Smooth muscle cell (in vitro differentiated cells): ENCODE data around the gene TGFBR3L. TPM values are rescaled to one million over a fixed set of nuclear protein-coding genes. Genes with fewer than 3 reads are reported as not detected.
A peak's percentile ranks its signal among the peaks of the same experiment; 100 is the strongest.

ENCODE experiments used
- DNase-seq: peaks from one replicate; lab custom pipeline; 2025; ENCODE audit not compliant: unreplicated experiment; lab: John Stamatoyannopoulos, UW
- H2AFZ ChIP-seq: fragments of 200-600 bp; sonication (generic); 2 replicates; pipeline ENCODE4 v1.6.0; 2016; ENCODE audit warnings: antibody characterized with exemption, low read depth, mild to moderate bottlenecking
- H3F3A ChIP-seq: fragments of 200-600 bp; sonication (generic); 2 replicates; pipeline ENCODE4 v1.6.0; 2017; ENCODE audit warnings: antibody characterized with exemption, low read depth
- H3K27ac ChIP-seq: fragments of 200-600 bp; sonication (generic); 2 replicates; pipeline ENCODE4 v1.5.1; 2016; ENCODE audit warnings: low read depth, mild to moderate bottlenecking
- H3K27me3 ChIP-seq: fragments of 200-600 bp; sonication (generic); 2 replicates; pipeline ENCODE4 v1.6.1; 2016; ENCODE audit warnings: low read depth, mild to moderate bottlenecking
- H3K36me3 ChIP-seq: fragments of 200-600 bp; sonication (generic); 2 replicates; pipeline ENCODE4 v1.5.1; 2016; ENCODE audit warnings: low read depth
- H3K4me1 ChIP-seq: fragments of 200-600 bp; sonication (generic); 2 replicates; pipeline ENCODE4 v1.5.1; 2016; ENCODE audit warnings: low read depth
- H3K4me2 ChIP-seq: fragments of 200-600 bp; sonication (generic); 2 replicates; pipeline ENCODE4 v1.6.0; 2016; ENCODE audit warnings: mild to moderate bottlenecking
- H3K4me3 ChIP-seq: fragments of 200-600 bp; sonication (generic); 2 replicates; pipeline ENCODE4 v1.5.1; 2016; ENCODE audit warnings: mild to moderate bottlenecking
- H3K79me2 ChIP-seq: fragments of 200-600 bp; sonication (generic); 2 replicates; pipeline ENCODE4 v1.6.0; 2016; ENCODE audit warnings: low read depth, mild to moderate bottlenecking
- H3K9ac ChIP-seq: fragments of 200-600 bp; sonication (generic); 2 replicates; pipeline ENCODE4 v1.6.0; 2016; ENCODE audit warnings: low read depth
- H3K9me3 ChIP-seq: fragments of 200-600 bp; sonication (generic); replicated peaks from 2 replicates; pipeline ENCODE4 v1.5.1; 2016; ENCODE audit warnings: low read depth
- H4K20me1 ChIP-seq: fragments of 200-600 bp; sonication (generic); 2 replicates; pipeline ENCODE4 v1.6.0; 2016; ENCODE audit warnings: low read depth
- WGBS: methylation state at CpG from one replicate; pipeline ENCODE4 v1.1.7; 2016; ENCODE audit warnings: low lambda C conversion rate; 5-methylcytosine and 5-hydroxymethylcytosine counted together
- polyA plus RNA-seq: library from polyadenylated mRNA; unstranded; fragments of >200 nt; fragmentation: Nextera tagmentation; extraction: Ambion mirVana; gene quantifications from 2 replicates; pipeline ENCODE4 v1.2.1, GENCODE V29; 2016
- total RNA-seq: library from RNA; depleted of rRNA; stranded (reverse); fragments of >200 nt; gene quantifications from 2 replicates; pipeline ENCODE4 v1.2.3, GENCODE V29; 2014
- TF ChIP-seq, protein P1 (sequence below): fragments of 200-600 bp; sonication (generic); IDR thresholded peaks from 2 replicates; pipeline ENCODE4 v1.5.1; 2017; ENCODE audit warnings: borderline replicate concordance, mild to moderate bottlenecking, antibody characterized with exemption; ENCODE audit not compliant: insufficient read depth, poor library complexity, severe bottlenecking

Gene TGFBR3L
- total and polyA plus RNA-seq, 2 experiments from 2014 or later = 20.7 to 46.6 TPM

DNA sequence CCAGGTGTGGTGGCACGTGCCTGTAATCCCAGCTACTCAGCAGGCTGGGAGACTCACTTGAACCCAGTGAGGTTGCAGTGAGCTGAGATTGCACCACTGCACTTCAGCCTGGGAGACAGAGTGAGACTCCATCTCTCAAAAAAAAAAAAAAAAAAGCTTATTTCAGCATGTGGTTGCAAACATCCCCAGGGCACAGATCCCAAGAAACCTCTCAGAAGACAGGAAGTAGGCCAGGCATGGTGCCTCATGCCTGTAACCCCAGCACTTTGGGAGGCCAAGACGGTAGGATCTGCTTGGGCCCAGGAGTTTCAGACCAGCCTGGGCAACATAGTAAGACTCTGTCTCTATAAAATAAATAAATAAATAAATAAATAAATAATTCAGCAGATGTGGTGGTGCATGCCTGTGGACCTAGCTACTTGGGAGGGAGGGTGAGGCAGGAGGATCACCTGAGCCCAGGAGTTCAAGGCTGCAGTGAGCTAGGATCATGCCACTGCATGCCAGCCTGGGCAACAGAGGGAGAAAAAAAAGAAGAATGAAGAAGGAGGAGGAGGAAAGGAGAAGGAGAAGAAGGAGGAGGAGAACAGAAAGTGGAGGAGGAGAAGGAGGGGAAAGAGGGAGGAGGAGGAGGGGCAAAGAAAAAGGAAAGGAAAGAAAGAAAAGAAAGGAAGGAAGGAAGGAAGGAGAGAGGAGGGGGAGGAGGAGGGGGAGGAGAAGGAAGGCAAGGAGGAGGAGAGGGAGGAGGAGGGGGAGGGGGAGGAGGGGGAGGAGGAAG is 30.6 kb upstream of the TGFBR3L start:
- Histone ChIP-seq H3K27ac (no peak overlapping the region), H3K9me3 (no peaks in the 10 kb centered on the region), H3K27me3 (no peaks in the 10 kb centered on the region), H3F3A (no peaks in the 10 kb centered on the region), H3K36me3 (no peaks in the 10 kb centered on the region), H3K4me2 (no peak overlapping the region), H3K4me3 (no peak overlapping the region), H3K9ac (no peak overlapping the region), H3K4me1 (no peaks in the 10 kb centered on the region), H2AFZ (no peak overlapping the region), H3K79me2 (no peaks in the 10 kb centered on the region), H4K20me1 (no peaks in the 10 kb centered on the region)
- TF ChIP-seq, protein P1, sequence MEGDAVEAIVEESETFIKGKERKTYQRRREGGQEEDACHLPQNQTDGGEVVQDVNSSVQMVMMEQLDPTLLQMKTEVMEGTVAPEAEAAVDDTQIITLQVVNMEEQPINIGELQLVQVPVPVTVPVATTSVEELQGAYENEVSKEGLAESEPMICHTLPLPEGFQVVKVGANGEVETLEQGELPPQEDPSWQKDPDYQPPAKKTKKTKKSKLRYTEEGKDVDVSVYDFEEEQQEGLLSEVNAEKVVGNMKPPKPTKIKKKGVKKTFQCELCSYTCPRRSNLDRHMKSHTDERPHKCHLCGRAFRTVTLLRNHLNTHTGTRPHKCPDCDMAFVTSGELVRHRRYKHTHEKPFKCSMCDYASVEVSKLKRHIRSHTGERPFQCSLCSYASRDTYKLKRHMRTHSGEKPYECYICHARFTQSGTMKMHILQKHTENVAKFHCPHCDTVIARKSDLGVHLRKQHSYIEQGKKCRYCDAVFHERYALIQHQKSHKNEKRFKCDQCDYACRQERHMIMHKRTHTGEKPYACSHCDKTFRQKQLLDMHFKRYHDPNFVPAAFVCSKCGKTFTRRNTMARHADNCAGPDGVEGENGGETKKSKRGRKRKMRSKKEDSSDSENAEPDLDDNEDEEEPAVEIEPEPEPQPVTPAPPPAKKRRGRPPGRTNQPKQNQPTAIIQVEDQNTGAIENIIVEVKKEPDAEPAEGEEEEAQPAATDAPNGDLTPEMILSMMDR = no peak
- 68% methylated on average over 2 of the region's 2 CpGs for WGBS
- DNase-seq = no peak

DNA sequence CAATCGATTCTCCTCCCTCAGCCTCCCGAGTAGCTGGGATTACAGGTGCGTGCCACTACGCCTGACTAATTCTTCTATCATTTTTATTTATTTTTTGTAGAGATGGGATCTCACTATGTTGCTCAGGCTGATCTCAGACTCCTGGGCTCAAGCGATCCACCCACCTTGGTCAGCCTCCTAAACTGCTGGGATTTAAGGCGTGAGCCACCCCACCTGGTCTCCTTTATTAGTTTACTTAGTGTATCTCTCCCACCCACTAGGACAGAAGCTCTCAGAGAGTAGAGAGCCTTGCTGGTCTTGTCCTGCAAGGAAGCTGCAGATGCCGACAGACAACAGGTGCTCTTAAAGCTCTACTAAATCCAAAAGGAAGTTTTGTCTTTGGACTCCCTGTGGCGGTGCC is 28.8 kb upstream of the TGFBR3L start:
- H3K4me3 ChIP-seq = no peak overlapping the region
- no peaks in the 10 kb centered on the region for H3K9me3 ChIP-seq
- H3K4me2 ChIP-seq = no peak overlapping the region
- no peak overlapping the region for H3K9ac ChIP-seq
- no peaks in the 10 kb centered on the region for H3F3A ChIP-seq
- H2AFZ ChIP-seq = no peak overlapping the region
- 91% methylated on average over 8 of the region's 8 CpGs for WGBS
- H3K79me2 ChIP-seq = no peaks in the 10 kb centered on the region
- H3K27me3 ChIP-seq = no peaks in the 10 kb centered on the region
- H3K36me3 ChIP-seq = no peaks in the 10 kb centered on the region
- TF ChIP-seq, protein P1 = no peak
- no peak for DNase-seq
- no peak overlapping the region for H3K27ac ChIP-seq
- H4K20me1 ChIP-seq = no peaks in the 10 kb centered on the region
- no peaks in the 10 kb centered on the region for H3K4me1 ChIP-seq

DNA sequence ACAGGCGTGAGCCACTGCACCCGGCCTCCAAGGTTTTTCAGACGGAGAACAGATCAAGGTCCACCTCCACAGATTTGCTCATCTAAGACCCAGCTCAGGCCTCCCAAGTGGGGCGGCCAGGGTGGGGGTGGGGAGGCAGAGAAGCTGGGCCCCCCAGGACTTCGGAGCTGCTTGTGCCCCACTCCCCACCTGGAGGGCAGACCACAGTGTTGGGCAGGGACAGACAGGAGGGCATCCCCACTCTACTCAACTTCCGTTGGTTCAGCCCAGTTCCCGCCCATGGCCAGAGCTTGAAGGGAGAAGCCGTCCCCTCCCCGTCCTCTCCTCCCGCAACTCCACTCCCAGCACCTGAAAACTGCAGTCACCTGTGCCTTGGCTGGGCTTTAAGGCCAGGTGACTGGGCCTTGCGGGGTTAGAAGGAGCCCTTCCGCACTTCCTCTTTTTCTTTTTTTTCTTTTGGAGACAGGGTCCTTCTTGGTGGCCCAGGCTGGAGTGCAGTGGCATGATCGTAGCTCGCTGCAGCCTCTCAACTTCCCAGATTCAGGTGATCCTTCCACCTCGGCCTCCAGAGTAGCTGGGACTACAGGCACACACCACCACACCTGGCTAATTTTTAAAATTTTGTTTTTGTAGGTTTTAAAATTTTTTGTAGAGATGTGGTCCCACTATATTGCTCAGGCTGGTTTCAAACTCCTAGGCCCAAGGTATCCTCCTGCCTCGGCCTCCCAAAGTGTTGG is 27.1 kb upstream of the TGFBR3L start:
- DNase-seq = no peak
- TF ChIP-seq, protein P1 = no peak
- no peaks in the 10 kb centered on the region for H4K20me1 ChIP-seq
- peak overlapping the region; percentile 68 for H3K4me3 ChIP-seq
- H3K9ac ChIP-seq = no peak overlapping the region
- H3K79me2 ChIP-seq = no peaks in the 10 kb centered on the region
- H3K9me3 ChIP-seq = no peaks in the 10 kb centered on the region
- H3K27ac ChIP-seq = no peak overlapping the region
- H3K4me1 ChIP-seq = no peaks in the 10 kb centered on the region
- no peaks in the 10 kb centered on the region for H3K27me3 ChIP-seq
- no peaks in the 10 kb centered on the region for H3F3A ChIP-seq
- peak overlapping the region; percentile 92 for H3K4me2 ChIP-seq
- WGBS = 86% methylated on average over 16 of the region's 16 CpGs
- H2AFZ ChIP-seq = no peak overlapping the region
- no peaks in the 10 kb centered on the region for H3K36me3 ChIP-seq
